HG02588 (cell line): ENCODE data around the gene EMILIN1.

ENCODE experiments used
- ATAC-seq: cut with Tn5 transposase; IDR thresholded peaks from one replicate; pipeline ENCODE4 v1.9.1; 2021; ENCODE audit warnings: mild to moderate bottlenecking, moderate library complexity; ENCODE audit not compliant: unreplicated experiment

EMILIN1 gene

GRCh38 chr2:27078267-27079194 lies at the start of gene EMILIN1:
Gene EMILIN1 (plus strand): TSS chr2:27078615. CDS start chr2:27079066, 451 bp downstream.
- no peak for ATAC-seq

GRCh38 chr2:27029051-27029450 lies 49.4 kb upstream of the EMILIN1 start:
- no peak for ATAC-seq

GRCh38 chr2:27032495-27033252 lies 45.7 kb upstream of the EMILIN1 start, which contains the start of gene TMEM214:
Gene TMEM214 (plus strand): TSS chr2:27032965. CDS start chr2:27033016, 51 bp downstream.
- ATAC-seq = peak; percentile 91

- peak; percentile 8 for ATAC-seq
Observed at GRCh38 chr2:27033253-27033852, 45.1 kb upstream of the EMILIN1 start.

- ATAC-seq = no peak
Observed at GRCh38 chr2:27038012-27038411, 40.4 kb upstream of the EMILIN1 start.

- ATAC-seq = no peak
Observed at GRCh38 chr2:27038631-27039339, 39.6 kb upstream of the EMILIN1 start.

GRCh38 chr2:27039426-27039825 lies 39.0 kb upstream of the EMILIN1 start:
- ATAC-seq = no peak

- no peak for ATAC-seq
Observed at GRCh38 chr2:27039871-27040270, 38.5 kb upstream of the EMILIN1 start.

- no peak for ATAC-seq
Observed at GRCh38 chr2:27040282-27040681, 38.1 kb upstream of the EMILIN1 start.

- ATAC-seq = no peak
Observed at GRCh38 chr2:27041752-27042151, 36.7 kb upstream of the EMILIN1 start.

GRCh38 chr2:27042159-27042661 lies 36.2 kb upstream of the EMILIN1 start:
- no peak for ATAC-seq

- ATAC-seq = no peak
Observed at GRCh38 chr2:27042985-27043634, 35.3 kb upstream of the EMILIN1 start.

- ATAC-seq = peak; percentile 22
Observed at GRCh38 chr2:27049422-27050280, 28.8 kb upstream of the EMILIN1 start.

GRCh38 chr2:27050281-27050995 lies 28.0 kb upstream of the EMILIN1 start:
- peak; percentile 42 for ATAC-seq

- peak; percentile 67 for ATAC-seq
Observed at GRCh38 chr2:27050996-27051901, 27.2 kb upstream of the EMILIN1 start, which contains the start of gene AGBL5. Gene AGBL5 (plus strand): TSS chr2:27051668. CDS start chr2:27052959, 1,291 bp downstream.

GRCh38 chr2:27051902-27052645 lies 26.3 kb upstream of the EMILIN1 start:
- no peak for ATAC-seq
